ENCODE results near the gene GCNA.

The GCNA gene

DNA sequence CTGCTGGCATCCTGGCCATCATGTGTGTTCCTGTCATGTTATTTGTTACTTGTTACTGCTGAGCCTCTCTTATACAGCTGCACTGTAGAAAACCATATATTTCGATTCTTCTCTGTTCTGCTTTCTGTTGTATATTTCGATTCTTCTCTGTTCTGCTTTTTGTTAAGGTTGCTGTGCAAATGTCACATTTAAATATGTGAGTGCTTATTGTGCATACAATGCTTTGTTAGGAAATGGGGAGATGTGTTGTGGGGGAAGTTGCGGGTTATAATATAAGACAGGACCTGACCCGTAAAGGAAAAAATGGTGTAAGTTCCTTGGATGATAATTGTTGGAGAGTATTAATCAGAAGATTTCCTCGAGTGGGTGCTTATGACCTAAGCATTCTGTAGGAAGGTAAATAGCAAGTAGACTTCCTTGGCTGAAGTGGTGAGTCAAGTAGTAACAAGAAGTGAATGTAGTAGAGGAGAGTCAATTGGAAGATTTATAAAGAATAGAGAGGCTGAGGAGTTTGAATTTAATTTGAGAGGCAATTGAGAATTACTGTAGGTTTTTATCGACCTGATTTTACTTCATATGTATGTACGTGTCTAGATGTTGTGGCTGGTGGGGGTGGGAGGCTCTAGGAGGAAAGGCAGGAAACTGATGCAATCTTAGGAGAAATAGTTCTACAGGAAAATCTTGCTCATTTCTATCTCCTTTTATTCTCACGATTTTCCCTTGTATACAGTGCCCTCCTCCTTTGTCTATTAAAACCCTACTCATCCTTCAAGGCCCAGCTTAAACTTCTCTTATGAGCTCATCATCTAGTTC is 36.8 kb upstream of the GCNA start:
- H3K36me3 ChIP-seq (ENCODE audit: insufficient read depth, low read length): peaks cover 82% of the 10 kb centered on the region
- no peaks in the 10 kb centered on the region for H3K9me3 ChIP-seq (ENCODE audit: insufficient read depth, low read length, severe bottlenecking)
- peak overlapping the region; percentile 92 for H3K4me2 ChIP-seq (ENCODE audit: insufficient read depth, low read length)
- H4K20me1 ChIP-seq (ENCODE audit: insufficient read depth, low read length): peaks cover 75% of the 10 kb centered on the region
- peak overlapping the region; percentile 66 for H3K27ac ChIP-seq (ENCODE audit: low read length)
- TF ChIP-seq EZH2 (IDR thresholded peaks at IDR 0.05; ENCODE audit: borderline replicate concordance, low read depth, low read length, severe bottlenecking): no peak
- TF ChIP-seq, protein P1, sequence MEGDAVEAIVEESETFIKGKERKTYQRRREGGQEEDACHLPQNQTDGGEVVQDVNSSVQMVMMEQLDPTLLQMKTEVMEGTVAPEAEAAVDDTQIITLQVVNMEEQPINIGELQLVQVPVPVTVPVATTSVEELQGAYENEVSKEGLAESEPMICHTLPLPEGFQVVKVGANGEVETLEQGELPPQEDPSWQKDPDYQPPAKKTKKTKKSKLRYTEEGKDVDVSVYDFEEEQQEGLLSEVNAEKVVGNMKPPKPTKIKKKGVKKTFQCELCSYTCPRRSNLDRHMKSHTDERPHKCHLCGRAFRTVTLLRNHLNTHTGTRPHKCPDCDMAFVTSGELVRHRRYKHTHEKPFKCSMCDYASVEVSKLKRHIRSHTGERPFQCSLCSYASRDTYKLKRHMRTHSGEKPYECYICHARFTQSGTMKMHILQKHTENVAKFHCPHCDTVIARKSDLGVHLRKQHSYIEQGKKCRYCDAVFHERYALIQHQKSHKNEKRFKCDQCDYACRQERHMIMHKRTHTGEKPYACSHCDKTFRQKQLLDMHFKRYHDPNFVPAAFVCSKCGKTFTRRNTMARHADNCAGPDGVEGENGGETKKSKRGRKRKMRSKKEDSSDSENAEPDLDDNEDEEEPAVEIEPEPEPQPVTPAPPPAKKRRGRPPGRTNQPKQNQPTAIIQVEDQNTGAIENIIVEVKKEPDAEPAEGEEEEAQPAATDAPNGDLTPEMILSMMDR (IDR thresholded peaks at IDR 0.05; ENCODE audit: borderline replicate concordance, extremely low read depth, low read length, poor library complexity, severe bottlenecking): no peak
- peaks cover 56% of the 10 kb centered on the region for H3K4me1 ChIP-seq (ENCODE audit: insufficient read depth, low read length)
- peak overlapping the region; percentile 23 for H3K9ac ChIP-seq (ENCODE audit: low read depth, low read length)
- H3K27me3 ChIP-seq (ENCODE audit: insufficient read depth, low read length, poor library complexity): no peaks in the 10 kb centered on the region
- DNase-seq (peak; percentile 27), ATAC-seq (ENCODE audit: insufficient read depth, low read depth) (peak; percentile 60)
- peak overlapping the region in 1 of 2 experiments; percentile 44; a peak in 2 of 4 replicates for H3K4me3 ChIP-seq (ENCODE audit: low read depth in 1 of 2, low read length in 2 of 2)
- peaks cover 100% of the 10 kb centered on the region for H3K79me2 ChIP-seq (ENCODE audit: insufficient read depth, low read length)
- H2AFZ ChIP-seq (ENCODE audit: low read depth, low read length): no peak overlapping the region

DNA sequence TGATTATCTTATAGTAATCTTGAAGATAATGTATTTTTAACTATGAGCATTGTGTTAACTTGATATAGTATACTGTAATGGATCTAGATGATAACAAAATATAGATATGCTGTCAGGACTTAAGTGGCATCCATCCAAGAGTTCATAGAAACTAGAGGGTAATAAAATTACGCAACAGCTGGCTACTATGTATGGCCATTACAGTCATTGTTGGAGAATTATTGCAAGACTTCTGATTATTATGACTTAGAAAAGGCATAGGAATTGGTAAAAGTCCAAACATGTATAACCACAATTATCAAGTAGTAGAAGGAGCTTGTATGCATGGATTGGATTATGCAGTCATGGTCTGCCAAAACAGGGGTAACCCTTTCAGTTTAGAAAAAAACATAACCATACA is 35.8 kb upstream of the GCNA start:
- Histone ChIP-seq H3K79me2 (ENCODE audit: insufficient read depth, low read length) (peaks cover 100% of the 10 kb centered on the region), H3K27me3 (ENCODE audit: insufficient read depth, low read length, poor library complexity) (no peaks in the 10 kb centered on the region)

DNA sequence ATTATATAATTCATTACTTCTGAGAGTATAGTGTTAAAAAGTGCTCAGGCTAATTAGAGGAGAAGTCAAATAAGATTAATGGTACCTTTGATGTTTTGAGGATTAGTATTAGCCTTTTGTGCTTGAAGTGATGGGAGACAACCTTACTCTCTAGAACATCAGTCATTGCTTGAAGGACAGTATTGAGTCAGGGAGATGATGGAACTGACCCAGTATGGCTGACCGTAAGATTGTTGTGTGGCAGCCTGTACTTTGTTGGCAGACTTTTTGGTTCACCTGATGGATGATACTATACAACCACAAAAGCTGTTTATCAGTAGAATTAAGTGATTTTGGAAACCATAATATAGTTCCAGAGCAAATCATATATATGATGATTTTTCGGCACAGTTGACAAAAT is 35.4 kb upstream of the GCNA start:
- ATAC-seq (ENCODE audit: insufficient read depth, low read depth) (no peak), DNase-seq (no peak)
- no peak overlapping the region for H3K4me3 ChIP-seq (ENCODE audit: low read depth in 1 of 2, low read length in 2 of 2)
- H4K20me1 ChIP-seq (ENCODE audit: insufficient read depth, low read length): peaks cover 76% of the 10 kb centered on the region
- peaks cover 89% of the 10 kb centered on the region for H3K36me3 ChIP-seq (ENCODE audit: insufficient read depth, low read length)
- no peak overlapping the region for H3K9ac ChIP-seq (ENCODE audit: low read depth, low read length)
- H3K9me3 ChIP-seq (ENCODE audit: insufficient read depth, low read length, severe bottlenecking): no peaks in the 10 kb centered on the region
- H3K27me3 ChIP-seq (ENCODE audit: insufficient read depth, low read length, poor library complexity): no peaks in the 10 kb centered on the region
- H3K79me2 ChIP-seq (ENCODE audit: insufficient read depth, low read length): peaks cover 100% of the 10 kb centered on the region
- no peak overlapping the region for H2AFZ ChIP-seq (ENCODE audit: low read depth, low read length)
- peak overlapping the region; percentile 5; the same call in 1 of the 2 replicates for H3K4me2 ChIP-seq (ENCODE audit: insufficient read depth, low read length)
- H3K4me1 ChIP-seq (ENCODE audit: insufficient read depth, low read length): peaks cover 42% of the 10 kb centered on the region
- H3K27ac ChIP-seq (ENCODE audit: low read length): no peak overlapping the region
- TF ChIP-seq EZH2 (IDR thresholded peaks at IDR 0.05; ENCODE audit: borderline replicate concordance, low read depth, low read length, severe bottlenecking): no peak
- TF ChIP-seq, protein P1 (IDR thresholded peaks at IDR 0.05; ENCODE audit: borderline replicate concordance, extremely low read depth, low read length, poor library complexity, severe bottlenecking): no peak

More for the DNA sequence above, 35.8 kb upstream of the GCNA start:
- no peak for ATAC-seq (ENCODE audit: insufficient read depth, low read depth)
- Histone ChIP-seq H3K4me1 (ENCODE audit: insufficient read depth, low read length) (peaks cover 46% of the 10 kb centered on the region), H3K9me3 (ENCODE audit: insufficient read depth, low read length, severe bottlenecking) (no peaks in the 10 kb centered on the region), H4K20me1 (ENCODE audit: insufficient read depth, low read length) (peaks cover 76% of the 10 kb centered on the region), H3K4me2 (ENCODE audit: insufficient read depth, low read length) (peak overlapping the region; percentile 5; the same call in 1 of the 2 replicates), H2AFZ (ENCODE audit: low read depth, low read length) (no peak overlapping the region), H3K27ac (ENCODE audit: low read length) (no peak overlapping the region), H3K4me3 (ENCODE audit: low read depth in 1 of 2, low read length in 2 of 2) (no peak overlapping the region), H3K36me3 (ENCODE audit: insufficient read depth, low read length) (peaks cover 89% of the 10 kb centered on the region), H3K9ac (ENCODE audit: low read depth, low read length) (no peak overlapping the region)
- no peak for TF ChIP-seq EZH2 (IDR thresholded peaks at IDR 0.05; ENCODE audit: borderline replicate concordance, low read depth, low read length, severe bottlenecking)
- TF ChIP-seq, protein P1 (IDR thresholded peaks at IDR 0.05; ENCODE audit: borderline replicate concordance, extremely low read depth, low read length, poor library complexity, severe bottlenecking): no peak
- no peak for DNase-seq
